GM19452 (cell line): ENCODE results near the gene PRAMEF11.

ENCODE experiments used
- ATAC-seq: cut with Tn5 transposase; IDR thresholded peaks from one replicate; pipeline ENCODE4 v1.9.1; 2021; ENCODE audit not compliant: unreplicated experiment

The PRAMEF11 gene

GRCh38 chr1:12774801-12775345 is 56.3 kb downstream of the PRAMEF11 start:
- no peak for ATAC-seq
